ENCODE results near the gene MAGI2.

DNA sequence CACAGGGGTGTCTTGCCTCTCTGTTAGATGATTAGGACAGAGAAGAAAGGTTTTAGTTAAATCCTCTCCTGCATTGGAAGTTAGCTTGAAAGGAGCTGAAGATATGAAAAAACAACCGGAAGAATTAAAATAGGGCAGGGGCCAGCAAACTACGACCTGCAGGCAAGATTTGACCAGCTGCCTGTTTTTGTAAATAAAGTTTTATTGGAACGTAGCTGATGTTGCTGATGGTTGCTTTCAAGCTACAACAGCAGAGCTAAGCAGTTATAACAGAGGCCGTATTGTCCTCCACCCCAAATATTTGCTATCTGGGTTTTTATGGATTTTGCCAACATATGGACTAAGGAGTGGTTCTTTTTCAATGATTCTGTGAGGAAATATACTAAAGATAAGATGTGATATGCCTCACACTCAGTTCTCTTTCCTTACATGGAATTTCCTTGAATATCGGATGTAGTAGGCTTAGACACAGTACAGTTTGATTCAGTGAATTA lies 1086.1 kb downstream of the MAGI2 start:
- TF ChIP-seq, protein P1, sequence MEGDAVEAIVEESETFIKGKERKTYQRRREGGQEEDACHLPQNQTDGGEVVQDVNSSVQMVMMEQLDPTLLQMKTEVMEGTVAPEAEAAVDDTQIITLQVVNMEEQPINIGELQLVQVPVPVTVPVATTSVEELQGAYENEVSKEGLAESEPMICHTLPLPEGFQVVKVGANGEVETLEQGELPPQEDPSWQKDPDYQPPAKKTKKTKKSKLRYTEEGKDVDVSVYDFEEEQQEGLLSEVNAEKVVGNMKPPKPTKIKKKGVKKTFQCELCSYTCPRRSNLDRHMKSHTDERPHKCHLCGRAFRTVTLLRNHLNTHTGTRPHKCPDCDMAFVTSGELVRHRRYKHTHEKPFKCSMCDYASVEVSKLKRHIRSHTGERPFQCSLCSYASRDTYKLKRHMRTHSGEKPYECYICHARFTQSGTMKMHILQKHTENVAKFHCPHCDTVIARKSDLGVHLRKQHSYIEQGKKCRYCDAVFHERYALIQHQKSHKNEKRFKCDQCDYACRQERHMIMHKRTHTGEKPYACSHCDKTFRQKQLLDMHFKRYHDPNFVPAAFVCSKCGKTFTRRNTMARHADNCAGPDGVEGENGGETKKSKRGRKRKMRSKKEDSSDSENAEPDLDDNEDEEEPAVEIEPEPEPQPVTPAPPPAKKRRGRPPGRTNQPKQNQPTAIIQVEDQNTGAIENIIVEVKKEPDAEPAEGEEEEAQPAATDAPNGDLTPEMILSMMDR (IDR thresholded peaks at IDR 0.05): no peak
- no peak for TF ChIP-seq POLR2A (IDR thresholded peaks at IDR 0.05)

All from body of pancreas (tissue), 4 donors.